Neural cell (in vitro differentiated cells): Measurements from ENCODE around the gene ZNF766.

Source experiments
- CTCF ChIP-seq: fragments of 450-650 bp; IDR thresholded peaks from 2 replicates; pipeline ENCODE4 v1.5.1; 2014; ENCODE audit warnings: antibody characterized with exemption, mild to moderate bottlenecking, moderate library complexity; ENCODE audit not compliant: poor library complexity, severe bottlenecking
- EP300 ChIP-seq: fragments of 450-650 bp; conservative IDR thresholded peaks from 2 replicates; pipeline ENCODE4 v1.6.1; 2014; ENCODE audit warnings: antibody characterized with exemption, mild to moderate bottlenecking, moderate library complexity; ENCODE audit not compliant: poor library complexity, severe bottlenecking
- EZH2 ChIP-seq: fragments of 200-600, 300-800 bp; shearing (Covaris generic), sonication (generic); IDR thresholded peaks from 2 replicates; pipeline ENCODE4 v1.6.1; 2014; ENCODE audit warnings: antibody characterized with exemption, low read length, borderline replicate concordance, mild to moderate bottlenecking; ENCODE audit not compliant: insufficient read depth, poor library complexity, severe bottlenecking
- POLR2AphosphoS5 ChIP-seq: IDR thresholded peaks from 2 replicates; pipeline ENCODE4 v1.6.1; 2012
- REST ChIP-seq: IDR thresholded peaks from 2 replicates; pipeline ENCODE4 v1.6.1; 2012; ENCODE audit warnings: borderline replicate concordance
- TAF1 ChIP-seq: IDR thresholded peaks from 2 replicates; pipeline ENCODE4 v1.6.1; 2012; ENCODE audit warnings: low read depth

- TF ChIP-seq CTCF (no peak), EP300 (no peak), EZH2 (no peak), REST (no peak), TAF1 (no peak), POLR2AphosphoS5 (no peak)
Observed at GRCh38 chr19:52229524-52229923, 39.9 kb upstream of the ZNF766 start.
